IMR-90 (cell line): ENCODE measurements around the gene GPATCH2L. TPM values are rescaled to one million over a fixed set of nuclear protein-coding genes. Genes with fewer than 3 reads are reported as not detected.

Experiments
- ATAC-seq: fragments of 200-7000 bp; cut with Tn5 transposase; 2 replicates; pipeline ENCODE4 v1.9.1; 2020; ENCODE audit warnings: low read depth, mild to moderate bottlenecking, moderate library complexity
- BruUV-seq: library from RNA; stranded (reverse); fragments of 400-500 nt; replicated peaks from 2 replicates; lab custom pipeline; 2021; lab: Mats Ljungman, UMichigan
- CTCF ChIA-PET: fragments of 300-600 bp; formaldehyde crosslinking; extraction: SDS; loops from one replicate; lab custom pipeline; 2021; ENCODE audit warnings: antibody characterized with exemption; lab: Yijun Ruan, JAX
- POLR2A ChIA-PET: fragments of 300-600 bp; sonication (Branson Sonifier 250); formaldehyde crosslinking; loops from one replicate; lab custom pipeline; 2022; ENCODE audit warnings: antibody characterized with exemption; ENCODE audit not compliant: unreplicated experiment; lab: Charles Lee
- DNase-seq: peaks from one replicate; pipeline ENCODE4 v3.0.0; 2013
- H2AFZ ChIP-seq: replicated peaks from 2 replicates; pipeline ENCODE3; 2013; ENCODE audit warnings: low read length, mild to moderate bottlenecking; ENCODE audit not compliant: poor library complexity
- H2AK5ac ChIP-seq: 2 replicates; pipeline ENCODE4 v1.6.1; 2013; ENCODE audit warnings: low read depth, low read length, inconsistent platforms
- H2AK9ac ChIP-seq: replicated peaks from 2 replicates; pipeline ENCODE3; 2013; ENCODE audit warnings: mild to moderate bottlenecking, low read depth, low read length, moderate library complexity; ENCODE audit not compliant: poor library complexity
- H2BK120ac ChIP-seq: 2 replicates; pipeline ENCODE4 v1.6.1; 2013; ENCODE audit warnings: low read depth, low read length, inconsistent platforms
- H2BK15ac ChIP-seq: 3 replicates; pipeline ENCODE4 v1.6.1; 2013; ENCODE audit warnings: low read depth, low read length, inconsistent platforms
- H2BK20ac ChIP-seq: 2 replicates; pipeline ENCODE4 v1.6.1; 2013; ENCODE audit warnings: low read depth, mild to moderate bottlenecking, inconsistent platforms, low read length, moderate library complexity
- H2BK5ac ChIP-seq: 2 replicates; pipeline ENCODE4 v1.6.1; 2013; ENCODE audit warnings: mild to moderate bottlenecking, low read depth, low read length, inconsistent platforms; ENCODE audit not compliant: poor library complexity, severe bottlenecking
- H3K14ac ChIP-seq: replicated peaks from 2 replicates; pipeline ENCODE4 v1.6.1; 2013; ENCODE audit warnings: low read depth, low read length, inconsistent platforms
- H3K18ac ChIP-seq: 2 replicates; pipeline ENCODE4 v1.6.1; 2013; ENCODE audit warnings: low read depth, low read length, control low read depth
- H3K23ac ChIP-seq: 2 replicates; pipeline ENCODE4 v1.6.1; 2013; ENCODE audit warnings: low read depth, low read length, inconsistent platforms
- H3K27ac ChIP-seq: 2 replicates; pipeline ENCODE4 v1.5.1; 2013; ENCODE audit warnings: mild to moderate bottlenecking, control low read depth, low read length; ENCODE audit not compliant: insufficient read depth
- H3K27me3 ChIP-seq: 2 replicates; pipeline ENCODE4 v1.6.1; 2013; ENCODE audit warnings: low read length; ENCODE audit not compliant: control insufficient read depth, insufficient read depth
- H3K36me3 ChIP-seq: 2 replicates; pipeline ENCODE4 v1.6.1; 2013; ENCODE audit warnings: low read length, mixed read lengths; ENCODE audit not compliant: control insufficient read depth, insufficient read depth
- H3K4ac ChIP-seq: 2 replicates; pipeline ENCODE4 v1.6.1; 2013; ENCODE audit warnings: low read depth, low read length, inconsistent platforms
- H3K4me1 ChIP-seq: 2 replicates; pipeline ENCODE4 v1.6.1; 2013; ENCODE audit warnings: low read length, mixed read lengths; ENCODE audit not compliant: control insufficient read depth, insufficient read depth
- H3K4me2 ChIP-seq: 2 replicates; pipeline ENCODE4 v1.6.1; 2013; ENCODE audit warnings: low read depth, mild to moderate bottlenecking, control low read depth, low read length, moderate library complexity
- H3K4me3 ChIP-seq: 2 replicates; pipeline ENCODE4 v1.5.1; 2013; ENCODE audit warnings: low read depth, mild to moderate bottlenecking, control low read depth, low read length, moderate library complexity; ENCODE audit not compliant: insufficient read depth
- H3K56ac ChIP-seq: 2 replicates; pipeline ENCODE4 v1.6.1; 2013; ENCODE audit warnings: low read length, inconsistent platforms; ENCODE audit not compliant: insufficient read depth; ENCODE audit errors: extremely low read depth
- H3K79me1 ChIP-seq, 2 experiments: 2 replicates each; pipeline ENCODE4 v1.6.1; 2013; ENCODE audit warnings: low read length in 2 of 2, inconsistent platforms in 1 of 2, low read depth in 1 of 2
- H3K9ac ChIP-seq: 2 replicates; pipeline ENCODE4 v1.6.1; 2013; ENCODE audit warnings: low read depth, low read length, control low read depth
- H3K9me1 ChIP-seq: 2 replicates; pipeline ENCODE4 v1.6.1; 2013; ENCODE audit warnings: low read length, inconsistent platforms; ENCODE audit not compliant: insufficient read depth
- H3K9me3 ChIP-seq: 2 replicates; pipeline ENCODE4 v1.6.1; 2013; ENCODE audit warnings: low read length; ENCODE audit not compliant: control insufficient read depth, insufficient read depth
- H4K20me1 ChIP-seq: 2 replicates; pipeline ENCODE4 v1.6.1; 2013; ENCODE audit warnings: low read length, inconsistent platforms; ENCODE audit not compliant: insufficient read depth
- H4K5ac ChIP-seq: 2 replicates; pipeline ENCODE4 v1.6.1; 2013; ENCODE audit warnings: mild to moderate bottlenecking, low read depth, low read length, control low read depth
- H4K8ac ChIP-seq, 2 experiments: 2 replicates each; pipeline ENCODE4 v1.6.1; 2013; ENCODE audit warnings: low read depth in 2 of 2, low read length in 2 of 2, control low read depth in 1 of 2, inconsistent platforms in 1 of 2
- H4K91ac ChIP-seq: 2 replicates; pipeline ENCODE4 v1.6.1; 2013; ENCODE audit warnings: low read depth, low read length, inconsistent platforms; ENCODE audit not compliant: insufficient read depth
- CEBPB ChIP-seq: IDR thresholded peaks from 2 replicates; pipeline ENCODE4 v1.6.1; 2012; ENCODE audit warnings: low read depth, low read length, improper control_type of control experiment
- CHD1 ChIP-seq: IDR thresholded peaks from 2 replicates; pipeline ENCODE4 v1.6.1; 2012; ENCODE audit warnings: low read depth, low read length, improper control_type of control experiment
- MAFK ChIP-seq: IDR thresholded peaks from 2 replicates; pipeline ENCODE4 v1.6.1; 2012; ENCODE audit warnings: low read depth, low read length, improper control_type of control experiment
- POLR2A ChIP-seq: IDR thresholded peaks from 2 replicates; pipeline ENCODE4 v1.6.1; 2012; ENCODE audit warnings: mild to moderate bottlenecking, low read depth, low read length
- RAD21 ChIP-seq: IDR thresholded peaks from 2 replicates; pipeline ENCODE4 v1.6.1; 2012; ENCODE audit warnings: low read length, improper control_type of control experiment
- WGBS, 2 experiments: methylation state at CpG; one replicate each; pipeline versions ENCODE4 v1.1.5 to v1.1.7; 2013; ENCODE audit warnings: missing lambda C conversion rate in 2 of 2; ENCODE audit not compliant: insufficient read length in 1 of 2; ENCODE audit errors: extremely low coverage in 2 of 2; 5-methylcytosine and 5-hydroxymethylcytosine counted together
- dilution Hi-C: fragments of 300-500 bp; cut with HindIII; formaldehyde crosslinking; loops from one replicate; pipeline ENCODE4 v1.14.3; 2018; ENCODE audit warnings: low sequenced_read_pairs; ENCODE audit not compliant: unreplicated experiment
- in situ Hi-C: fragments of 300-500 bp; cut with MboI; formaldehyde crosslinking; loops from 3 replicates; pipeline ENCODE4 v1.14.3; 2019; ENCODE audit warnings: low sequenced_read_pairs, inconsistent platforms, mixed read lengths
- intact Hi-C: fragments of 100-400 bp; cut with micrococcal nuclease; formaldehyde crosslinking; loops from 2 replicates; pipeline ENCODE4 v1.10.0; 2022
- polyA plus RNA-seq, 3 experiments: library from polyadenylated mRNA; depleted of rRNA; stranded (reverse); fragments of >200 nt; gene quantifications; 2 replicates each; pipeline ENCODE4 v1.2.3, GENCODE V29; 2012; ENCODE audit warnings: low replicate concordance in 1 of 3
- total RNA-seq: library from RNA; depleted of rRNA; stranded (reverse); fragments of >200 nt; gene quantifications from 2 replicates; pipeline ENCODE4 v1.2.3, GENCODE V29; 2012
- TF ChIP-seq, protein P1 (sequence below): conservative IDR thresholded peaks from 2 replicates; pipeline ENCODE4 v1.5.1; 2012; ENCODE audit warnings: mild to moderate bottlenecking, low read depth, low read length, improper control_type of control experiment

GPATCH2L gene
- total and polyA plus RNA-seq, 2 of the 4 experiments (the other 2 are of a cell fraction) = 15.6 to 51.4 TPM

DNA sequence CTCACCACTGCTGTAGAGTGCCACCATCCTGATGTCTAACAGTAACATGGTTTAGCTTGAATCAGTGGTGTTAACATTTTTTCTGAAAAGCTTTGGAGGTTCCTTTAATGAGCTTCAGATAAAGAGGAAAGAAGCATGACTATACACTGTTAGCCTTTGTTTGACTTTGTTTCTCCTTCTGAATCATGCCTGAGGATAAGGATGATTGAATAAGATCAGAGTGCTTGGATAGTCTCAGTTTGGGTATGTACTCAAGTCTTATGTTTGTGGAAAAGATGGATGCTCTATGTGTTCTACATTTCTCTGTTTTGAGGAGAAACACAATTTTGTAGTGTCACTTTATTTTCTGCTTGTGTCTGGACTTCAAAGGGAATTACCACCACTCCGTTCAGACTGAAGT lies 42.0 kb downstream of the GPATCH2L start:
- ATAC-seq (peak; percentile 73), DNase-seq (peak; percentile 47)
- Histone ChIP-seq H2BK120ac (no peak overlapping the region), H2AFZ (no peak overlapping the region), H3K18ac (no peak overlapping the region), H3K79me1 (peaks cover 13 to 15% of the 10 kb centered on the region in 2 experiments), H4K5ac (no peak overlapping the region), H3K4ac (no peak overlapping the region), H3K4me2 (no peak overlapping the region), H2BK15ac (no peak overlapping the region), H3K56ac (no peak overlapping the region), H3K9ac (no peak overlapping the region), H2AK5ac (no peak overlapping the region), H2BK5ac (peak overlapping the region; percentile 20), H3K14ac (no peak overlapping the region), H3K9me1 (0 out of 2 replicates have a peak, but pooled peaks cover 5% of the 10 kb centered on the region), H4K8ac (no peak overlapping the region), H4K91ac (no peak overlapping the region), H3K9me3 (no peaks in the 10 kb centered on the region), H3K36me3 (peaks cover 20% of the 10 kb centered on the region), H3K4me1 (peaks cover 2% of the 10 kb centered on the region; the same call in 1 of the 2 replicates), H2AK9ac (no peak overlapping the region), H3K23ac (no peak overlapping the region), H4K20me1 (no peaks in the 10 kb centered on the region; the same call in 1 of the 2 replicates), H3K27me3 (no peaks in the 10 kb centered on the region), H3K4me3 (no peak overlapping the region), H2BK20ac (no peak overlapping the region), H3K27ac (no peak overlapping the region)
- BruUV-seq = no TSS peak
- no CpG with 5 or more reads among the region's 1 CpG for WGBS, 2 experiments
- intact Hi-C loops = no loop called here
- POLR2A ChIA-PET = no interaction called here
- dilution Hi-C loops = no loop called here
- TF ChIP-seq RAD21 (no peak), MAFK (no peak), CEBPB (no peak), POLR2A (no peak), CHD1 (no peak)
- TF ChIP-seq, protein P1, sequence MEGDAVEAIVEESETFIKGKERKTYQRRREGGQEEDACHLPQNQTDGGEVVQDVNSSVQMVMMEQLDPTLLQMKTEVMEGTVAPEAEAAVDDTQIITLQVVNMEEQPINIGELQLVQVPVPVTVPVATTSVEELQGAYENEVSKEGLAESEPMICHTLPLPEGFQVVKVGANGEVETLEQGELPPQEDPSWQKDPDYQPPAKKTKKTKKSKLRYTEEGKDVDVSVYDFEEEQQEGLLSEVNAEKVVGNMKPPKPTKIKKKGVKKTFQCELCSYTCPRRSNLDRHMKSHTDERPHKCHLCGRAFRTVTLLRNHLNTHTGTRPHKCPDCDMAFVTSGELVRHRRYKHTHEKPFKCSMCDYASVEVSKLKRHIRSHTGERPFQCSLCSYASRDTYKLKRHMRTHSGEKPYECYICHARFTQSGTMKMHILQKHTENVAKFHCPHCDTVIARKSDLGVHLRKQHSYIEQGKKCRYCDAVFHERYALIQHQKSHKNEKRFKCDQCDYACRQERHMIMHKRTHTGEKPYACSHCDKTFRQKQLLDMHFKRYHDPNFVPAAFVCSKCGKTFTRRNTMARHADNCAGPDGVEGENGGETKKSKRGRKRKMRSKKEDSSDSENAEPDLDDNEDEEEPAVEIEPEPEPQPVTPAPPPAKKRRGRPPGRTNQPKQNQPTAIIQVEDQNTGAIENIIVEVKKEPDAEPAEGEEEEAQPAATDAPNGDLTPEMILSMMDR = no peak
- CTCF ChIA-PET = no interaction called here
- in situ Hi-C loops = no loop called here
